GM12875 (cell line): ENCODE measurements around the gene TBRG1.

Source experiments
- H3K4me3 ChIP-seq: one replicate; pipeline ENCODE4 v1.5.1; 2011; ENCODE audit warnings: low read depth, low read length, control low read depth
- CTCF ChIP-seq: IDR thresholded peaks from 2 replicates; pipeline ENCODE4 v1.5.1; 2011; ENCODE audit warnings: low read depth, mild to moderate bottlenecking, control low read depth, inconsistent platforms, low read length, moderate library complexity, borderline replicate concordance; ENCODE audit not compliant: insufficient read depth

TBRG1 gene

GRCh38 chr11:124622531-124623451 lies at the start of gene TBRG1:
Gene TBRG1 (plus strand): TSS chr11:124622864. CDS start chr11:124623084, 220 bp downstream.
- TF ChIP-seq CTCF, result no peak
- H3K4me3 ChIP-seq, result peak within 1 kb of the TSS; percentile 92

- H3K4me3 ChIP-seq, result no peak overlapping the region
- no peak for TF ChIP-seq CTCF
These were observed 44.8 kb upstream of the TBRG1 start for GRCh38 chr11:124577716-124578427.

GRCh38 chr11:124578761-124579160 lies 43.9 kb upstream of the TBRG1 start:
- H3K4me3 ChIP-seq, result no peak overlapping the region
- no peak for TF ChIP-seq CTCF

GRCh38 chr11:124581817-124582216 lies 40.8 kb upstream of the TBRG1 start:
- H3K4me3 ChIP-seq, result no peak overlapping the region
- no peak for TF ChIP-seq CTCF

GRCh38 chr11:124582565-124582964 lies 40.1 kb upstream of the TBRG1 start:
- H3K4me3 ChIP-seq, result no peak overlapping the region
- no peak for TF ChIP-seq CTCF

- no peak for TF ChIP-seq CTCF
- no peak overlapping the region for H3K4me3 ChIP-seq
These were observed 38.9 kb upstream of the TBRG1 start for GRCh38 chr11:124583781-124584180.
